ENCODE measurements around the gene FOXQ1. TPM values are rescaled to one million over a fixed set of nuclear protein-coding genes. Genes with fewer than 3 reads are reported as not detected.

Gene FOXQ1
- total RNA-seq, 2 donors from 2014 or later, result 4.9 to 17.4 TPM

DNA sequence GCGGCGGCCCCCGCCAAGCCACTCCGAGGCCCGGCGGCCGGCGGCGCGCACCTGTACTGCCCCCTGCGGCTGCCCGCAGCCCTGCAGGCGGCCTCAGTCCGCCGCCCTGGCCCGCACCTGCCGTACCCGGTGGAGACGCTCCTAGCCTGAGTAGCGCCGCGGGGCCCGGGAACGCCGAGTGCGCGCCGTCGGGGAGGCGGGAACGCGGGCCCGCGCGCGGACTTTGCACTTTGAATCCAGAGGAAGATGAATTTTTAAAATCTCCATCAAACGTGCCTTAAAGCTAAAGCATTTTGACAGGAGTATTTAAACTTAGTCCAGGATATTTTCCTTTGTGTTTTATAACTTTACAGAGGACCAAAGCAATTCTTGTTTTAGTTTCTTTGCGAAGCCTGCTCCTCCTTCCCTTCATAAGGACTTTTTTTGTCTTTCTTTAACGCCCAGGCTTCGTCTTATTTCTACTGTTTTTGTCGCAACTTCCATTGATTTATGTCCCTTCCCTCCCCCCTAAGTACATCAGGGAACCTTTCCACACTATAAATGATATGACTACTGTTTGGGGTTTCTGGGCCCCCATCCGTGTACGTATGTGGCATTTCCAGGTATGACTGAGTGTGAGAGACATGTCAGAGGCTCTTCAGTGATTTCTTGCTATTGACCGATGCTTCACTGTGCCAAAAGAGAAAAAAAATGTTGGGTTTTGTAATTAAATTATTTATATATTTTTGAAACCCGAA is 2.0 kb downstream of the FOXQ1 start:
- Histone ChIP-seq H3K9me3 (no peaks in the 10 kb centered on the region), H3K27ac (peak overlapping the region in 3 of 4 donors; percentile 30 to 87 (median 40)), H3K27me3 (peaks cover 0 to 4% of the 10 kb centered on the region in 2 donors), H3K4me1 (peaks cover 34% of the 10 kb centered on the region), H3K4me3 (no peak overlapping the region), H3K36me3 (replicated peaks in 1 of 2; ENCODE audit: insufficient read depth in 1 of 2, low read depth in 2 of 2) (no peaks in the 10 kb centered on the region)
- DNase-seq, result peak; percentile 61 to 84 (median 69)
- intact Hi-C loops (cut with DNase I), result no loop called here
- ATAC-seq, result peak; percentile 63
- WGBS, 2 donors, result 8 to 14% methylated on average over 27 to 35 of the region's 45 CpGs
- peak in 1 of 3 donors; percentile 57 for TF ChIP-seq POLR2A (IDR thresholded peaks at IDR 0.05)
- TF ChIP-seq, protein P1, sequence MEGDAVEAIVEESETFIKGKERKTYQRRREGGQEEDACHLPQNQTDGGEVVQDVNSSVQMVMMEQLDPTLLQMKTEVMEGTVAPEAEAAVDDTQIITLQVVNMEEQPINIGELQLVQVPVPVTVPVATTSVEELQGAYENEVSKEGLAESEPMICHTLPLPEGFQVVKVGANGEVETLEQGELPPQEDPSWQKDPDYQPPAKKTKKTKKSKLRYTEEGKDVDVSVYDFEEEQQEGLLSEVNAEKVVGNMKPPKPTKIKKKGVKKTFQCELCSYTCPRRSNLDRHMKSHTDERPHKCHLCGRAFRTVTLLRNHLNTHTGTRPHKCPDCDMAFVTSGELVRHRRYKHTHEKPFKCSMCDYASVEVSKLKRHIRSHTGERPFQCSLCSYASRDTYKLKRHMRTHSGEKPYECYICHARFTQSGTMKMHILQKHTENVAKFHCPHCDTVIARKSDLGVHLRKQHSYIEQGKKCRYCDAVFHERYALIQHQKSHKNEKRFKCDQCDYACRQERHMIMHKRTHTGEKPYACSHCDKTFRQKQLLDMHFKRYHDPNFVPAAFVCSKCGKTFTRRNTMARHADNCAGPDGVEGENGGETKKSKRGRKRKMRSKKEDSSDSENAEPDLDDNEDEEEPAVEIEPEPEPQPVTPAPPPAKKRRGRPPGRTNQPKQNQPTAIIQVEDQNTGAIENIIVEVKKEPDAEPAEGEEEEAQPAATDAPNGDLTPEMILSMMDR (IDR thresholded peaks at IDR 0.05), result peak; percentile 30 to 98 (median 59)

DNA sequence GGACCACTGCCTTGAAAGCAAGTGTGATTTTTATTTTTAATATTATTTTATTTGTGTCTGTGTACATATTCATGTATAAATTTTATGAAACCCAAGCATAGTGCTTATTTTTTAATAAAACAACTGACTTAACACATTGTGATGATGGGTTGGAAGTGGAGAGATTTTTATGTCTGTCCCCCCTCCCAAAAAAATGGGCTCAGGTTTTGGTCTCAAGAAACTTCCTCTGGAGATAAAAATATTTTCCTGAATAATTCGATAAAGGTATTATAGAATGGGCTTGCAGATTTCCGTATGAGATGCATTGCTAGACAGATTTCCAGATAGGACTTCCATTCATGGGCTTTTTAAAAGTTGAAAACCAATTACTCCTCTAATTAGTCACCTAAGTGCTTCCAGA is 2.7 kb downstream of the FOXQ1 start:
- peaks cover 0 to 4% of the 10 kb centered on the region in 2 donors for H3K27me3 ChIP-seq
- no peak overlapping the region for H3K4me3 ChIP-seq
- intact Hi-C loops (cut with DNase I), result no loop called here

DNA sequence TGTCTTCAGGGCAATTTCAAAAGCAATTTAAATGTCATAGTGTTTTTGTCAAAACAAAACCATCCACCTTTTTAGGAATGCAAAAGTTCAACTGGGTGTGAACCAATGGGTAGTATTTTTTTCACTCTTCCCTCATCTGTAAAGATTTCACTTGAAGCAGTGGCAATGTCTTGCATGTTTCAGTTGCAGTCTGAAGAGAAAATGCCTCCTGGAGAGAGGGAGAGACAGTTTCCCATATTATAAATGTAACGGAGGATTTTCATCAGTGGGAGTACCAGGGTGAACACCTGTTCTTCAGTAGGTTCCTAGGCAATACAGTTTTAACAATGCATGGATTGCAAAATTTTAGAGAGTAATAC is 3.3 kb downstream of the FOXQ1 start:
- Histone ChIP-seq H3K27me3 (peaks cover 0 to 4% of the 10 kb centered on the region in 2 donors), H3K4me3 (no peak overlapping the region), H3K27ac (no peak overlapping the region), H3K9me3 (no peaks in the 10 kb centered on the region), H3K36me3 (replicated peaks in 1 of 2; ENCODE audit: insufficient read depth in 1 of 2, low read depth in 2 of 2) (no peaks in the 10 kb centered on the region), H3K4me1 (peaks cover 34% of the 10 kb centered on the region)
- ATAC-seq (no peak), DNase-seq (no peak)
- TF ChIP-seq POLR2A (IDR thresholded peaks at IDR 0.05), result no peak
- TF ChIP-seq, protein P1 (IDR thresholded peaks at IDR 0.05), result no peak
- 73 to 92% methylated on average over 1 of the region's 1 CpG for WGBS, 2 donors
- intact Hi-C loops (cut with DNase I), result no loop called here

More for the DNA sequence above, 2.7 kb downstream of the FOXQ1 start:
- WGBS, 2 donors, result 53 to 71% methylated on average over 2 of the region's 2 CpGs
- ATAC-seq (no peak), DNase-seq (no peak)
- TF ChIP-seq, protein P1 (IDR thresholded peaks at IDR 0.05), result no peak
- no peak for TF ChIP-seq POLR2A (IDR thresholded peaks at IDR 0.05)
- H3K9me3 ChIP-seq, result no peaks in the 10 kb centered on the region
- H3K36me3 ChIP-seq (replicated peaks in 1 of 2; ENCODE audit: insufficient read depth in 1 of 2, low read depth in 2 of 2), result no peaks in the 10 kb centered on the region
- no peak overlapping the region for H3K27ac ChIP-seq
- peaks cover 34% of the 10 kb centered on the region for H3K4me1 ChIP-seq

DNA sequence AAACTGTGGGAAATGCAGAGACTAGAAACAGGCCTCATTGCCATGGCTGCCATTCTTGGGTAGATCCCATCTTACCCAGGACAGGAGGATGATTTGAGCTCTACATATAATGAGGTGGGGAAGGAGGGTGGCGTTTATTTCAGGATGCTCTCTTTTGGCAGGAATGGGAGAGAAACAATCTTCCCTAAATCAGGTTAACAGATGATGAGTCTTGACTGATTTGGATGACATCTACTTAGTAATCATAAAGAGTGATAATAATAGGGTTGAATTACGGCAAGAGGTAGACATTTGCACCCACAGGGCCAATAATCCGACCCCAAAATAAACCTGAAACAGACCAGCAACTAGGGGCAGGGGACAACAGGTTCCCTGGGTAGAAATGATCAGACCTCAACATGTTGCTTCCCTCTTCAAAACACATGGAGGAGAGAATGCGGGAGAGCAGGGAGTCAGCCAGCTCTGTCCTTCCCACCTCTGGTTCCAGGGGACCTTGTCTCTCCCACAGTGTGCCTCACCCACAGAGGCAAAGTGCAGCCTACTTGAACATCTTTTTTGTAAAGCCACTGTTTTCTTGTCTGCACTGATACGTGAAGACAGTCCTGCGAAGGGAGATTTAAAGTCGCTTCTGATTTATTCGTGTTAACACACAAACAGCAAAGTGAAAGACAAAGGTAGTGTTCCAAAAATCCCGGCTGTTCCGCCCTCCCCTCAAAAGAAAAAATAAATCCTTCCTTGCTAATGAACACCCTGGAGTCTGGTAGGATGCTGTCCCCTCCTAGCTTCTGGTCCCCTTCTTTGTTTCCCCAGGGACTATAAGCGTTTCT is 3.9 kb downstream of the FOXQ1 start:
- Histone ChIP-seq H3K4me1 (peaks cover 29% of the 10 kb centered on the region), H3K4me3 (no peak overlapping the region), H3K9me3 (no peaks in the 10 kb centered on the region), H3K27me3 (peaks cover 0 to 4% of the 10 kb centered on the region in 2 donors), H3K27ac (peak overlapping the region; percentile 4 to 60 (median 52)), H3K36me3 (replicated peaks in 1 of 2; ENCODE audit: insufficient read depth in 1 of 2, low read depth in 2 of 2) (no peaks in the 10 kb centered on the region)
- intact Hi-C loops (cut with DNase I), result no loop called here
- ATAC-seq, result no peak
- no peak for DNase-seq
- 53 to 70% methylated on average over 11 of the region's 11 CpGs for WGBS, 2 donors
- no peak for TF ChIP-seq POLR2A (IDR thresholded peaks at IDR 0.05)
- TF ChIP-seq, protein P1 (IDR thresholded peaks at IDR 0.05), result no peak
